Ammon's horn (tissue), 1 donor: Measurements from ENCODE around the gene KIF23.

ENCODE experiments used
- DNase-seq: peaks from one replicate; pipeline ENCODE4 v3.0.0-alpha.2; 2016; ENCODE audit warnings: low spot score

Gene KIF23

DNA sequence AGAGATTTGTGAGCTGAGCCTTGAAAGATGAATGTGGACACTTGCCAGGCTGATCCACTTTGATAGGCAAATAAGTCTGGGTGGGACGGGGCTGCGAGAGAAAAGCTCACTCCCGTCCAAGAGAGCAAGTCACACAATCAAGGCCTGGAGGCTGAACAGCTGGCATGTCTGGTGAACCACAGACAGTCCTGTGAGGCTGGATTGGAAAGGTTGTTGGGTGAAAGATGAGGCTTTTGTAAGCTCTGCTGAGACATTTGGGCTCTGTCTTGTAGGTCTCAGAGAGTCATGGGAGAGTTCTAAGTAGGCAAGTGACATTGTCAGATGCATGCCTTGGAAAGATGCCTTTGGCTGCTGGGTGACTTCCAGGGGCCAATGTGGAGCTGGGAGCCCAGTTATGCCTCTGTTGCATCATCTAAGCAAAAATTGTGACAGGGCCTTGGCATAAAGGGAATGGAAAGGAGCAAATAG lies 76.9 kb downstream of the KIF23 start:
- DNase-seq: peak; percentile 18

DNA sequence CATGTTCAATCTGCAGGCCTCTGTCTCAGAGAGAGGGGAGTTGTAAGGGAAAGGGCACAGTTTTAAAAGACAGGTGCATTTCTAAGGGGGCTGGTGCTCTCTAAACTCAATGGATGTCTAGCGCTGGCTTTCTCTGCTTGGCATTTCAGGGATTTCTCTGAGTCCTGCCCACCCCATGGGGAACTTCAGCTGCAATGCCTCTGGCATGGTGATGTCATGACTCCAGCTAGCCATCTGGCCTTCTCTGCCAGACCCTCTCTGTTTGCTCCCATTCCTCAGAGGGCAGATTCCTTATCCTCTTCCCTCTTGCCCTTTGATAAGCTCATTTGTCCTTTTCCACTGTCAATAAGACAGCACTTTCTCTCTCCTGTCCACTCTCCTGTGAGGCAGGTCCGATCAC lies 79.3 kb downstream of the KIF23 start:
- no peak for DNase-seq

DNA sequence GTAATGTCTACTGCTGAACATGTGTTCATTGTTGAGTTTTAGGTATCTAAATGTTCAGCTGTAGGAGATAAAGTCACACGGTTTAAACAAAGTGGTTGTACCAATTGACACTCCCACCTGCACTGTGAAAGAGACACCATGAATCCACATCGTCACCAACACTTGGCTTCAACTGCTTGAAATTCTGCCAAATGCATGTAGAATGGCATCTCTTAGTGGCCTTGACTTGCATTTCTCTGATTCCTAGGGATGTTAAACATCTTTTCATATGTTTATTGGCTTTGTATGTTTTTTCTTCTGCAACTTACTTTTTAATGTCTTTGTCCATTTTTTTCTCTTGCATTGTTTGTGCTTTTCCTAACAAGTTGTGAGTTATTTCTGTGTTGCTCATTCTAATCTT lies 81.9 kb downstream of the KIF23 start:
- DNase-seq: no peak

DNA sequence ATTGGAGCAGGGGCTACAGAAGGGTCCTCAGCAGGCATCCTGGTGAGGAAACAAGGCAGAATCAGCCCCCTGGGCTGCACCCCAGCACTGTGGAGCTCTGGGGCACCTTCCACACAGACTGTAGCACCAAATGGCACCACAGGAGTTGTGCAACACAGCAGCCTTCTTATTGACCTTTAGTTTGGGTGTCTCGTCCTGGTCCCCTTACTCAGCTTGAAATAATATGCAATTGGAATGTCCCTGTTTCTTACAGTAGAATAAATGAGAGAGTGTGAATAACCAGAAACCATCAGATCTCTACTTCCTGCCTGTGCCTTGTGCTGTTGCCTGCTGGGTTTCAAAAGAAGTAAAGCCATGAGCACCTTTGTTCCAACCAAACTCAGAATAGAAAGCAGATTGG lies 82.9 kb downstream of the KIF23 start:
- no peak for DNase-seq

DNA sequence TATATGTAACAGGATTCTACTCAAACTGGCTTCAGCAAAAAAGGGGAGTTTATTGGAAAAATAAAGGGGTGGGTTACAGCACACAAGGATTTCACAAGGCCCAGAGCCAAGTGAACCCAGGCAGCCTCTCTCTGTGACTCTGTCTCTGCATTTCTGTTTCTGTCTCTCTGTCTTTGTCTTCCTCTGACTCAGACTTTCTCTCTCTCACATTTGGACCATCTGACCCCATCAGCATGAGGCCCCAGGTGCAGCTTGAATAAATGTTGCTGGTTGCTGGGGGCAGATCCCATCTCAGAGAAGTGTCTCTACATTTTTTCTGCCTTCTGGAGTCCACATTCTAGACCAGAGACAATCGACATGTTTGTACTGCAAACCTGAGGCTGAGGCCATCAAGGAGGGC lies 83.5 kb downstream of the KIF23 start:
- DNase-seq: no peak
